ENCODE data around the gene PEAK3.

Gene PEAK3

GRCh38 chr19:2268480-2268830 is 13.5 kb downstream of the PEAK3 start:
- Histone ChIP-seq H2BK5ac (ENCODE audit: low read length) (no peak overlapping the region), H4K5ac (ENCODE audit: low read length) (no peak overlapping the region), H3K4me2 (ENCODE audit: low read length) (no peak overlapping the region), H3K79me2 (ENCODE audit: control insufficient read depth, insufficient read depth, low read length) (peaks cover 32% of the 10 kb centered on the region), H2BK15ac (replicated peaks; ENCODE audit: low read depth) (no peak overlapping the region), H3K79me1 (ENCODE audit: low read length) (peaks cover 2% of the 10 kb centered on the region), H3K27ac (ENCODE audit: low read depth, low read length) (no peak overlapping the region), H3K23ac (ENCODE audit: low read length) (no peak overlapping the region), H3K18ac (ENCODE audit: low read length) (no peak overlapping the region), H3K36me3 (ENCODE audit: control insufficient read depth, insufficient read depth, low read length) (peaks cover 5% of the 10 kb centered on the region), H3K4ac (ENCODE audit: low read depth, low read length) (no peak overlapping the region), H3K9ac (ENCODE audit: low read length) (no peak overlapping the region), H4K8ac (ENCODE audit: low read depth, low read length) (no peak overlapping the region), H3K4me1 (ENCODE audit: control insufficient read depth, low read depth, low read length) (no peaks in the 10 kb centered on the region), H3K56ac (ENCODE audit: low read length) (no peak overlapping the region), H2BK120ac (ENCODE audit: low read depth, low read length) (no peak overlapping the region), H3K27me3 (ENCODE audit: insufficient read depth, low read length, poor library complexity) (no peaks in the 10 kb centered on the region), H3K4me3 (ENCODE audit: low read length) (no peak overlapping the region), H2AK5ac (ENCODE audit: low read length) (no peak overlapping the region)
- no CpG with 5 or more reads among the region's 4 CpGs for WGBS (ENCODE audit: extremely low coverage, insufficient coverage, low lambda C conversion rate)
- no peak for DNase-seq

- Histone ChIP-seq H3K4me2 (ENCODE audit: low read length) (no peak overlapping the region), H3K4me3 (ENCODE audit: low read length) (no peak overlapping the region), H3K4ac (ENCODE audit: low read depth, low read length) (no peak overlapping the region), H3K56ac (ENCODE audit: low read length) (peak overlapping the region; percentile 15), H3K23ac (ENCODE audit: low read length) (peak overlapping the region; percentile 66), H2AK5ac (ENCODE audit: low read length) (no peak overlapping the region), H3K79me1 (ENCODE audit: low read length) (no peaks in the 10 kb centered on the region), H3K79me2 (ENCODE audit: control insufficient read depth, insufficient read depth, low read length) (peaks cover 20% of the 10 kb centered on the region), H3K36me3 (ENCODE audit: control insufficient read depth, insufficient read depth, low read length) (no peaks in the 10 kb centered on the region), H4K8ac (ENCODE audit: low read depth, low read length) (no peak overlapping the region), H4K5ac (ENCODE audit: low read length) (no peak overlapping the region), H3K27ac (ENCODE audit: low read depth, low read length) (no peak overlapping the region), H3K18ac (ENCODE audit: low read length) (no peak overlapping the region), H2BK120ac (ENCODE audit: low read depth, low read length) (no peak overlapping the region), H3K4me1 (ENCODE audit: control insufficient read depth, low read depth, low read length) (no peaks in the 10 kb centered on the region), H2BK15ac (replicated peaks; ENCODE audit: low read depth) (no peak overlapping the region), H3K9ac (ENCODE audit: low read length) (no peak overlapping the region), H3K27me3 (ENCODE audit: insufficient read depth, low read length, poor library complexity) (no peaks in the 10 kb centered on the region), H2BK5ac (ENCODE audit: low read length) (no peak overlapping the region)
- DNase-seq = no peak
- no CpG with 5 or more reads among the region's 18 CpGs for WGBS (ENCODE audit: extremely low coverage, insufficient coverage, low lambda C conversion rate)
These were observed 15.6 kb downstream of the PEAK3 start for GRCh38 chr19:2266183-2266993.

- H3K27me3 ChIP-seq (ENCODE audit: insufficient read depth, low read length, poor library complexity) = no peaks in the 10 kb centered on the region
- H3K79me1 ChIP-seq (ENCODE audit: low read length) = no peaks in the 10 kb centered on the region
- H2BK120ac ChIP-seq (ENCODE audit: low read depth, low read length) = no peak overlapping the region
- H2BK15ac ChIP-seq (replicated peaks; ENCODE audit: low read depth) = no peak overlapping the region
- H3K79me2 ChIP-seq (ENCODE audit: control insufficient read depth, insufficient read depth, low read length) = no peaks in the 10 kb centered on the region
- no peak overlapping the region for H3K18ac ChIP-seq (ENCODE audit: low read length)
- no peak overlapping the region for H3K9ac ChIP-seq (ENCODE audit: low read length)
- no peak overlapping the region for H4K8ac ChIP-seq (ENCODE audit: low read depth, low read length)
- H3K56ac ChIP-seq (ENCODE audit: low read length) = no peak overlapping the region
- H3K4me2 ChIP-seq (ENCODE audit: low read length) = no peak overlapping the region
- no peaks in the 10 kb centered on the region for H3K36me3 ChIP-seq (ENCODE audit: control insufficient read depth, insufficient read depth, low read length)
- H3K4me3 ChIP-seq (ENCODE audit: low read length) = no peak overlapping the region
- DNase-seq = peak; percentile 51
- H2AK5ac ChIP-seq (ENCODE audit: low read length) = no peak overlapping the region
- WGBS (ENCODE audit: extremely low coverage, insufficient coverage, low lambda C conversion rate) = no CpG with 5 or more reads among the region's 7 CpGs
- H3K4ac ChIP-seq (ENCODE audit: low read depth, low read length) = no peak overlapping the region
- H4K5ac ChIP-seq (ENCODE audit: low read length) = no peak overlapping the region
- H3K23ac ChIP-seq (ENCODE audit: low read length) = no peak overlapping the region
- H3K27ac ChIP-seq (ENCODE audit: low read depth, low read length) = no peak overlapping the region
- no peaks in the 10 kb centered on the region for H3K4me1 ChIP-seq (ENCODE audit: control insufficient read depth, low read depth, low read length)
- H2BK5ac ChIP-seq (ENCODE audit: low read length) = no peak overlapping the region
These were observed 20.4 kb downstream of the PEAK3 start for GRCh38 chr19:2261438-2262172.

DNA sequence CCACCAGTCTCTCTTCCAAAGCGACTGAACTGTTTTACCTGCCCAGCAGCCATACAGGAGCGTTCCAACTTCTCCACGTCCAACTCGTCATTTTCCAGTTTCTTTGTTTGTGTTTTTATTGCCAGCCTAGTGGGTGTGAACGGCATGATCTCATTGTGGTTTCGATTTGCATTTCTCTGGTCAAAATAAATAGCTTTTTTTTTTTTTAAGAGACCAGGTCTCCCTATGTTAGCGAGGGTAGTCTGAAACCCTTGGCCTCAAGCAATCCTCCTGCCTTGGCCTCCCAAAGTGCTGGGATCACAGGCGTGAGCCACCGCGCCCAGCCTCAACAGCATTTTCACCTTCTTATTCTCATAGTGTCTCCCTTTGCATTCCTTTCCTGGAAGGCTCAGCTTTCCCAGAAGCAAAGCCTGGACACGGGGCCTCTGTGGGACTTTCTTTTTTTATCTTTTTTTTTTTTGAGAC is 21.6 kb downstream of the PEAK3 start:
- H2BK120ac ChIP-seq (ENCODE audit: low read depth, low read length) = no peak overlapping the region
- H3K79me2 ChIP-seq (ENCODE audit: control insufficient read depth, insufficient read depth, low read length) = no peaks in the 10 kb centered on the region
- DNase-seq = no peak
- H3K27me3 ChIP-seq (ENCODE audit: insufficient read depth, low read length, poor library complexity) = no peaks in the 10 kb centered on the region
- H2BK5ac ChIP-seq (ENCODE audit: low read length) = no peak overlapping the region
- no peak overlapping the region for H3K18ac ChIP-seq (ENCODE audit: low read length)
- no peak overlapping the region for H3K56ac ChIP-seq (ENCODE audit: low read length)
- H3K4me2 ChIP-seq (ENCODE audit: low read length) = no peak overlapping the region
- H4K5ac ChIP-seq (ENCODE audit: low read length) = no peak overlapping the region
- H3K23ac ChIP-seq (ENCODE audit: low read length) = no peak overlapping the region
- H3K9ac ChIP-seq (ENCODE audit: low read length) = no peak overlapping the region
- H3K4ac ChIP-seq (ENCODE audit: low read depth, low read length) = no peak overlapping the region
- H2BK15ac ChIP-seq (replicated peaks; ENCODE audit: low read depth) = no peak overlapping the region
- no CpG with 5 or more reads among the region's 11 CpGs for WGBS (ENCODE audit: extremely low coverage, insufficient coverage, low lambda C conversion rate)
- no peaks in the 10 kb centered on the region for H3K4me1 ChIP-seq (ENCODE audit: control insufficient read depth, low read depth, low read length)
- no peak overlapping the region for H4K8ac ChIP-seq (ENCODE audit: low read depth, low read length)
- no peak overlapping the region for H2AK5ac ChIP-seq (ENCODE audit: low read length)
- H3K36me3 ChIP-seq (ENCODE audit: control insufficient read depth, insufficient read depth, low read length) = no peaks in the 10 kb centered on the region
- H3K4me3 ChIP-seq (ENCODE audit: low read length) = no peak overlapping the region
- no peaks in the 10 kb centered on the region for H3K79me1 ChIP-seq (ENCODE audit: low read length)
- H3K27ac ChIP-seq (ENCODE audit: low read depth, low read length) = no peak overlapping the region

DNA sequence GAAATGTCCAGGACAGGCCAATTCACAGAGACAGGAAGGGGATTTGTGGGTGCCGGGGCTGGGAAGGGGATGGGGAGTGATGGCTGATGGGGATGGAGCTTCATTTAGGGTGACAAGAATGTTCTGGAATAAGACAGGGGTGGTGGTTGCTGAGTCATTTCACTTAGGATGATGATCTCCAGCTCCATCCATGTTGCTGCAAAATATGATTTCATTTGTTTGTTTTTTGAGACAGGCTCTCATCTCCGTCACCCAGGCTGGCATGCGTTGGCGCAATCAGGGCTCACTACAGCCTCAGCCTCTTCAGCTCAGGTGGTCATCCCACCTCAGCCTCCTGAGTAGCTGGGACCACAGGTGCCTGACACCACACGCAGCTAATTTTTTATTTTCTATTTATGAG is 22.6 kb downstream of the PEAK3 start:
- no peak overlapping the region for H3K4me2 ChIP-seq (ENCODE audit: low read length)
- no CpG with 5 or more reads among the region's 5 CpGs for WGBS (ENCODE audit: extremely low coverage, insufficient coverage, low lambda C conversion rate)
- H3K27me3 ChIP-seq (ENCODE audit: insufficient read depth, low read length, poor library complexity) = no peaks in the 10 kb centered on the region
- H3K27ac ChIP-seq (ENCODE audit: low read depth, low read length) = no peak overlapping the region
- H2AK5ac ChIP-seq (ENCODE audit: low read length) = no peak overlapping the region
- no peak overlapping the region for H3K23ac ChIP-seq (ENCODE audit: low read length)
- H4K8ac ChIP-seq (ENCODE audit: low read depth, low read length) = no peak overlapping the region
- H3K56ac ChIP-seq (ENCODE audit: low read length) = no peak overlapping the region
- no peak overlapping the region for H3K9ac ChIP-seq (ENCODE audit: low read length)
- H3K79me1 ChIP-seq (ENCODE audit: low read length) = no peaks in the 10 kb centered on the region
- H3K36me3 ChIP-seq (ENCODE audit: control insufficient read depth, insufficient read depth, low read length) = no peaks in the 10 kb centered on the region
- H2BK15ac ChIP-seq (replicated peaks; ENCODE audit: low read depth) = no peak overlapping the region
- no peaks in the 10 kb centered on the region for H3K4me1 ChIP-seq (ENCODE audit: control insufficient read depth, low read depth, low read length)
- no peak overlapping the region for H3K4me3 ChIP-seq (ENCODE audit: low read length)
- DNase-seq = no peak
- no peaks in the 10 kb centered on the region for H3K79me2 ChIP-seq (ENCODE audit: control insufficient read depth, insufficient read depth, low read length)
- no peak overlapping the region for H2BK120ac ChIP-seq (ENCODE audit: low read depth, low read length)
- no peak overlapping the region for H4K5ac ChIP-seq (ENCODE audit: low read length)
- no peak overlapping the region for H2BK5ac ChIP-seq (ENCODE audit: low read length)
- no peak overlapping the region for H3K18ac ChIP-seq (ENCODE audit: low read length)
- H3K4ac ChIP-seq (ENCODE audit: low read depth, low read length) = no peak overlapping the region

Measured in mesendoderm (in vitro differentiated cells).